Thyroid gland (tissue), 4 donors: ENCODE measurements around the gene PLIN5.

Source experiments
- POLR2A ChIP-seq, 2 donors: fragments of 450-650 bp; IDR thresholded peaks; one replicate each; pipeline ENCODE4 v1.6.1; 2017; ENCODE audit warnings: antibody characterized with exemption in 2 of 2, mild to moderate bottlenecking in 2 of 2, moderate library complexity in 1 of 2
- TF ChIP-seq, protein P1 (sequence below), 6 experiments: fragments of 200-600 bp in 3 of 6; fragments of 450-650 bp in 3 of 6; sonication (generic) in 3 of 6; IDR thresholded peaks; one replicate each; pipeline ENCODE4 v1.5.1; 2016 to 2019; ENCODE audit warnings: antibody characterized with exemption in 6 of 6, mild to moderate bottlenecking in 2 of 6, inconsistent platforms in 1 of 6, moderate library complexity in 1 of 6

DNA sequence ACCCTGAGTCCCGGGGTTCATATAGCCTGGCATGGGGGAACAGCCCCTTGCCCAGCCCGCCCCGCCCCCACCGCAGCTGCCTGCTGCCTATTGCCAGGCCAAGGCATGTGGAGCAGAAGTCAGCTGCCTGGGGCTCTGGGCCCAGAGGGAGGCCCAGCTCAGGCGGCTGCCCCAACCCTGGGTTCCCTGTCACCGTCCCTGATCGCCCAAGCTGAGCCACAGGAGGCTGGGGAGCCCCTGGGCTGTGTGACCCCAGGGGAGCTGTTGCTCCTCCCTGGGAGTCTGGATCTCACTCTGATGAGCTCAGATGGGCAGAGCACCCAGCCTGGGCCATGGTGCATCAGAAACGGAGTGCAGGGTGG, 18.1 kb downstream of the PLIN5 start:
- TF ChIP-seq, protein P1, sequence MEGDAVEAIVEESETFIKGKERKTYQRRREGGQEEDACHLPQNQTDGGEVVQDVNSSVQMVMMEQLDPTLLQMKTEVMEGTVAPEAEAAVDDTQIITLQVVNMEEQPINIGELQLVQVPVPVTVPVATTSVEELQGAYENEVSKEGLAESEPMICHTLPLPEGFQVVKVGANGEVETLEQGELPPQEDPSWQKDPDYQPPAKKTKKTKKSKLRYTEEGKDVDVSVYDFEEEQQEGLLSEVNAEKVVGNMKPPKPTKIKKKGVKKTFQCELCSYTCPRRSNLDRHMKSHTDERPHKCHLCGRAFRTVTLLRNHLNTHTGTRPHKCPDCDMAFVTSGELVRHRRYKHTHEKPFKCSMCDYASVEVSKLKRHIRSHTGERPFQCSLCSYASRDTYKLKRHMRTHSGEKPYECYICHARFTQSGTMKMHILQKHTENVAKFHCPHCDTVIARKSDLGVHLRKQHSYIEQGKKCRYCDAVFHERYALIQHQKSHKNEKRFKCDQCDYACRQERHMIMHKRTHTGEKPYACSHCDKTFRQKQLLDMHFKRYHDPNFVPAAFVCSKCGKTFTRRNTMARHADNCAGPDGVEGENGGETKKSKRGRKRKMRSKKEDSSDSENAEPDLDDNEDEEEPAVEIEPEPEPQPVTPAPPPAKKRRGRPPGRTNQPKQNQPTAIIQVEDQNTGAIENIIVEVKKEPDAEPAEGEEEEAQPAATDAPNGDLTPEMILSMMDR (IDR thresholded peaks at IDR 0.05) = no peak
- no peak for TF ChIP-seq POLR2A (IDR thresholded peaks at IDR 0.05)
